Left hindlimb (tissue), 1 donor: ENCODE results near the gene AMBP.
A peak's percentile ranks its signal among the peaks of the same experiment; 100 is the strongest.

Experiments used
- DNase-seq: peaks from one replicate; pipeline ENCODE4 v3.0.0-alpha.2; 2018

AMBP gene

GRCh38 chr9:114078021-114078780 is at the start of gene AMBP:
TSS of gene AMBP (minus strand) at chr9:114078300. CDS start at chr9:114078209, 91 bp downstream.
- peak; percentile 40 for DNase-seq

GRCh38 chr9:114126247-114127060 is 48.4 kb upstream of the AMBP start:
- DNase-seq = no peak

GRCh38 chr9:114125476-114126013 is 47.4 kb upstream of the AMBP start:
- DNase-seq = no peak

- no peak for DNase-seq
These were observed 46.8 kb upstream of the AMBP start for GRCh38 chr9:114124666-114125475.

- DNase-seq = no peak
These were observed 46.0 kb upstream of the AMBP start for GRCh38 chr9:114124138-114124537.

- no peak for DNase-seq
These were observed 45.2 kb upstream of the AMBP start for GRCh38 chr9:114123031-114123977.

- DNase-seq = no peak
These were observed 44.3 kb upstream of the AMBP start for GRCh38 chr9:114122136-114123027.

GRCh38 chr9:114121227-114122135 is 43.4 kb upstream of the AMBP start:
- no peak for DNase-seq

- no peak for DNase-seq
These were observed 42.3 kb upstream of the AMBP start for GRCh38 chr9:114120192-114121014.

- no peak for DNase-seq
These were observed 41.4 kb upstream of the AMBP start for GRCh38 chr9:114119242-114120191.

GRCh38 chr9:114117996-114118830 is 40.1 kb upstream of the AMBP start:
- peak; percentile 78 for DNase-seq

GRCh38 chr9:114117614-114117995 is 39.5 kb upstream of the AMBP start:
- DNase-seq = no peak

- DNase-seq = peak; percentile 69
These were observed 38.1 kb upstream of the AMBP start for GRCh38 chr9:114116126-114116747.

- no peak for DNase-seq
These were observed 37.6 kb upstream of the AMBP start for GRCh38 chr9:114115654-114116125.

GRCh38 chr9:114114364-114114763 is 36.3 kb upstream of the AMBP start:
- no peak for DNase-seq
